Ascending aorta (tissue), 2 donors: ENCODE results near the gene BPIFB1. TPM values are rescaled to one million over a fixed set of nuclear protein-coding genes. Genes with fewer than 3 reads are reported as not detected.

Source experiments
- DNase-seq, 2 donors: peaks; one replicate each; pipeline ENCODE4 v3.0.0-alpha.2; 2019; ENCODE audit warnings: low spot score in 2 of 2
- H3K27ac ChIP-seq, 2 donors: fragments of 200-600 bp; sonication (generic); one replicate each; pipeline ENCODE4 v1.5.1; 2016 to 2017; ENCODE audit warnings: mild to moderate bottlenecking in 1 of 2
- H3K27me3 ChIP-seq: fragments of 200-600 bp; sonication (generic); one replicate; pipeline ENCODE4 v1.5.1; 2017
- H3K36me3 ChIP-seq, 2 donors: fragments of 200-600 bp; sonication (generic); one replicate each; pipeline ENCODE4 v1.5.1; 2016
- H3K4me1 ChIP-seq, 2 donors: fragments of 200-600 bp; sonication (generic); one replicate each; pipeline ENCODE4 v1.5.1; 2016 to 2017; ENCODE audit warnings: mild to moderate bottlenecking in 1 of 2
- H3K4me3 ChIP-seq, 2 donors: fragments of 200-600 bp; sonication (generic); one replicate each; pipeline ENCODE4 v1.5.1; 2016 to 2017; ENCODE audit warnings: mild to moderate bottlenecking in 1 of 2
- H3K9me3 ChIP-seq, 2 donors: fragments of 200-600 bp; sonication (generic); one replicate each; pipeline ENCODE4 v1.5.1; 2016
- CTCF ChIP-seq, 3 experiments: fragments of 200-600 bp in 2 of 3; fragments of 450-650 bp in 1 of 3; sonication (generic) in 2 of 3; IDR thresholded peaks; one replicate each; pipeline ENCODE4 v1.5.1; 2016 to 2019; ENCODE audit warnings: antibody characterized with exemption in 3 of 3, mild to moderate bottlenecking in 1 of 3, moderate library complexity in 1 of 3
- intact Hi-C: fragments of 100-400 bp; cut with DNase I; formaldehyde crosslinking; loops from one replicate; pipeline ENCODE4 v1.15.1; 2023
- total RNA-seq: library from RNA; depleted of rRNA; stranded (reverse); fragments of >200 nt; gene quantifications from one replicate; pipeline ENCODE4 v1.1.0, GENCODE V29; 2016

BPIFB1 gene
- total RNA-seq, 1 donor from 2014 or later, result not detected

GRCh38 chr20:33282196-33282934 lies 649 bp upstream of the BPIFB1 start:
- no peaks in the 10 kb centered on the region for H3K36me3 ChIP-seq
- no peaks in the 10 kb centered on the region for H3K27me3 ChIP-seq
- H3K4me1 ChIP-seq, result no peaks in the 10 kb centered on the region
- intact Hi-C loops, result no loop called here
- TF ChIP-seq CTCF (IDR thresholded peaks at IDR 0.05), result no peak
- no peaks in the 10 kb centered on the region for H3K9me3 ChIP-seq
- H3K4me3 ChIP-seq, result no peak overlapping the region
- no peak for DNase-seq
- no peak overlapping the region for H3K27ac ChIP-seq

GRCh38 chr20:33284284-33284683 lies 1.3 kb downstream of the BPIFB1 start:
- Histone ChIP-seq H3K36me3 (no peaks in the 10 kb centered on the region), H3K4me3 (no peak overlapping the region), H3K4me1 (no peaks in the 10 kb centered on the region), H3K9me3 (no peaks in the 10 kb centered on the region), H3K27me3 (no peaks in the 10 kb centered on the region), H3K27ac (no peak overlapping the region)
- no peak for DNase-seq
- TF ChIP-seq CTCF (IDR thresholded peaks at IDR 0.05), result no peak
- intact Hi-C loops, result no loop called here

GRCh38 chr20:33284937-33285336 lies 1.9 kb downstream of the BPIFB1 start:
- intact Hi-C loops, result no loop called here
- no peaks in the 10 kb centered on the region for H3K27me3 ChIP-seq
- no peak overlapping the region for H3K4me3 ChIP-seq
- no peaks in the 10 kb centered on the region for H3K9me3 ChIP-seq
- no peaks in the 10 kb centered on the region for H3K36me3 ChIP-seq
- no peaks in the 10 kb centered on the region for H3K4me1 ChIP-seq
- TF ChIP-seq CTCF (IDR thresholded peaks at IDR 0.05), result no peak
- no peak overlapping the region for H3K27ac ChIP-seq
- DNase-seq, result no peak

- no peak for TF ChIP-seq CTCF (IDR thresholded peaks at IDR 0.05)
- H3K36me3 ChIP-seq, result no peaks in the 10 kb centered on the region
- H3K27ac ChIP-seq, result no peak overlapping the region
- no peak overlapping the region for H3K4me3 ChIP-seq
- intact Hi-C loops, result no loop called here
- no peaks in the 10 kb centered on the region for H3K9me3 ChIP-seq
- no peak for DNase-seq
- H3K4me1 ChIP-seq, result no peaks in the 10 kb centered on the region
- H3K27me3 ChIP-seq, result no peaks in the 10 kb centered on the region
Measured at GRCh38 chr20:33285861-33286495, 3.0 kb downstream of the BPIFB1 start.

- Histone ChIP-seq H3K27me3 (no peaks in the 10 kb centered on the region), H3K9me3 (no peaks in the 10 kb centered on the region), H3K27ac (no peak overlapping the region), H3K36me3 (no peaks in the 10 kb centered on the region), H3K4me3 (no peak overlapping the region), H3K4me1 (no peaks in the 10 kb centered on the region)
- no peak for DNase-seq
- no peak for TF ChIP-seq CTCF (IDR thresholded peaks at IDR 0.05)
- intact Hi-C loops, result no loop called here
Measured at GRCh38 chr20:33287884-33288283, 4.9 kb downstream of the BPIFB1 start.
